ENCODE measurements around the gene SFSWAP.

The SFSWAP gene

DNA sequence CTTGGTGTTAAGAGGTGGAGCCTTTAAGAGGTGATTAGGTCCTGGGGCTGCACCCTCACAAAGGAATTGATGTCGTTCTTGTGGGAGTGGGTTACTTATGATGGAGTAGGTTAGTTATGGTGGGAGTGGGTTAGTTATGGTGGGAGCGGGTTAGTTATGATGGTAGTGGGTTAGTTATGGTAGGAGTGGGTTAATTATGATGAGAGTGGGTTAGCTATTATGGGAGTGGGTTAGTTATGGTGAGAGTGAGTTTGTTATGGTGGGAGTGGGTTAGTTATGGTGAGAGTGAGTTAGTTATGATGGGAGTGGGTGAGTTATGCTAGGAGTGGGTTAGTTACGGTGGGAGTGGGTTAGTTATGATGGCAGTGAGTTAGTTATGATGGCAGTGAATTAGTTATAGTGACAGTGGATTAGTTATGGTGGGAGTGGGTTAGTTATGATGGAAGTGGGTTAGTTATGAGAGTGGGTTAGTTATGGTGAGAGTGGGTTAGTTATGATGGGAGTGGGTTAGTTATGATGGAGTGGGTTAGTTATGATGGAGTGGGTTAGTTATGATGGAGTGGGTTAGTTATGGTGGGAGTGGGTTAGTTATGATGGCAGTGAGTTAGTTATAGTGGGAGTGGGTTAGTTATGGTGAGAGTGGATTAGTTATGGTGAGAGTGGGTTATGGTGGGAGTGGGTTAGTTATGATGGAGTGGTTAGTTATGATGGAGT lies 22.6 kb upstream of the SFSWAP start:
- no peak overlapping the region for H3K9ac ChIP-seq (ENCODE audit: low read depth in 1 of 2, low read length in 2 of 2)
- H3K27me3 ChIP-seq (ENCODE audit: control insufficient read depth in 2 of 2, insufficient read depth in 2 of 2, low read length in 2 of 2) = peaks cover 0 to 3% of the 10 kb centered on the region in 2 donors
- H3K27ac ChIP-seq (ENCODE audit: low read depth in 2 of 2, low read length in 2 of 2) = no peak overlapping the region
- H3K36me3 ChIP-seq (ENCODE audit: control insufficient read depth in 2 of 2, insufficient read depth in 2 of 2, low read length in 2 of 2) = no peaks in the 10 kb centered on the region
- H3K4me1 ChIP-seq (ENCODE audit: control insufficient read depth in 2 of 2, insufficient read depth in 2 of 2, low read length in 2 of 2) = no peaks in the 10 kb centered on the region
- no peak overlapping the region for H3K4me3 ChIP-seq (ENCODE audit: low read length in 2 of 2)
- no peaks in the 10 kb centered on the region for H3K9me3 ChIP-seq (ENCODE audit: control insufficient read depth in 2 of 2, low read length in 2 of 2)

DNA sequence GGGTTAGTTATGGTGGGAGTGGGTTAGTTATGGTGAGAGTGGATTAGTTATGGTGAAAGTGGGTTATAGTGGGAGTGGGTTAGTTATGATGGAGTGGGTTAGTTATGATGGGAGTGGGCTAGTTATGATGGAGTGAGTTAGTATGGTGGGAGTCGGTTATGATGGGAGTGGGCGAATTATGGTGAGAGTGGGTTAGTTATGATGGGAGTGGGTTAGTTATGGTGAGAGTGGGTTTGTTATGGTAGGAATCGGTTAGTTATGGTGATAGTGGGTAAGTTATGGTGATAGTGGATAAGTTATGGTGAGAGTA lies 22.1 kb upstream of the SFSWAP start:
- Histone ChIP-seq H3K9ac (ENCODE audit: low read depth in 1 of 2, low read length in 2 of 2) (no peak overlapping the region), H3K4me1 (ENCODE audit: control insufficient read depth in 2 of 2, insufficient read depth in 2 of 2, low read length in 2 of 2) (no peaks in the 10 kb centered on the region), H3K9me3 (ENCODE audit: control insufficient read depth in 2 of 2, low read length in 2 of 2) (no peaks in the 10 kb centered on the region), H3K27ac (ENCODE audit: low read depth in 2 of 2, low read length in 2 of 2) (no peak overlapping the region), H3K36me3 (ENCODE audit: control insufficient read depth in 2 of 2, insufficient read depth in 2 of 2, low read length in 2 of 2) (no peaks in the 10 kb centered on the region), H3K27me3 (ENCODE audit: control insufficient read depth in 2 of 2, insufficient read depth in 2 of 2, low read length in 2 of 2) (peaks cover 0 to 3% of the 10 kb centered on the region in 2 donors), H3K4me3 (ENCODE audit: low read length in 2 of 2) (no peak overlapping the region)

DNA sequence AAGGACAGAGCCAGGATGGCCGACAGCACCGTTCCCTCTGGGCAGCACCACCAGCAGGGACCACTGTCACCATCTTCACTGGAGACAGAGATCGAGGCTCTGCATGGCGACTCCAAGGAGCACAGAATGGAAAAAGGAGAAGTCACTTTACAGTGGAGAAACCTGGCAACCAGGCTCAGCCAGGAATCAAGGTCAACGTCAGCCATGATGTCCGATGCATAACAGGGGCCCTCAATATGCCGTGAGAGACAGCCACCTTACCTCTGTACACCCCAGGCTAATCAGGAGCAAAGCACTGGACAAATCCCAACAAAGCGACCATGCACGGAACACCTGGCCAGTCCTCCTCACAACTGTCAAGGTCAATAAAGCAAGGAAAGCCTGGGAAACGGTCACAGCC lies 20.6 kb upstream of the SFSWAP start:
- H3K36me3 ChIP-seq (ENCODE audit: control insufficient read depth in 2 of 2, insufficient read depth in 2 of 2, low read length in 2 of 2) = no peaks in the 10 kb centered on the region
- no peak overlapping the region for H3K27ac ChIP-seq (ENCODE audit: low read depth in 2 of 2, low read length in 2 of 2)
- no peaks in the 10 kb centered on the region for H3K4me1 ChIP-seq (ENCODE audit: control insufficient read depth in 2 of 2, insufficient read depth in 2 of 2, low read length in 2 of 2)
- H3K9ac ChIP-seq (ENCODE audit: low read depth in 1 of 2, low read length in 2 of 2) = no peak overlapping the region
- H3K9me3 ChIP-seq (ENCODE audit: control insufficient read depth in 2 of 2, low read length in 2 of 2) = no peaks in the 10 kb centered on the region
- H3K27me3 ChIP-seq (ENCODE audit: control insufficient read depth in 2 of 2, insufficient read depth in 2 of 2, low read length in 2 of 2) = peaks cover 0 to 3% of the 10 kb centered on the region in 2 donors
- H3K4me3 ChIP-seq (ENCODE audit: low read length in 2 of 2) = no peak overlapping the region

DNA sequence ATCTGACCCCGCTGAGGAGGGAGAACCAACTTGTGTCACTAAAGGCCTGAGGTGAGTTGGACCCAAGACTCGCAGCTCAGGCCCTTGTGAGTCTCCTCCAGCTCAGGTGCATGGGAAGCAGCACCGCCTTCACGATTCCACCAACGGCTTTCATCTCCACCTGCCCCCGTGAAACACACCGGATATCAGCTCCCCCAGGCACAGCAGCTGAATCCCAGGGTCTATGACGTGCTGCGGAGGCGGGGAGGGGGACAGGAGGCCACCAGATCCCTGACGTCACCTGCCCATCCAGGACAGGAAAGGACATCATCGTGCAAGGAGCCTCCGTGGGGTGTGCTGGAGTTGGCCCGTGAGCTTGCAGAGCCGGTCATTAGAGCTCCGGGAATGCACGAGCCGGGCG lies 18.5 kb upstream of the SFSWAP start:
- no peaks in the 10 kb centered on the region for H3K36me3 ChIP-seq (ENCODE audit: control insufficient read depth in 2 of 2, insufficient read depth in 2 of 2, low read length in 2 of 2)
- no peaks in the 10 kb centered on the region for H3K4me1 ChIP-seq (ENCODE audit: control insufficient read depth in 2 of 2, insufficient read depth in 2 of 2, low read length in 2 of 2)
- H3K9me3 ChIP-seq (ENCODE audit: control insufficient read depth in 2 of 2, low read length in 2 of 2) = no peaks in the 10 kb centered on the region
- no peak overlapping the region for H3K27ac ChIP-seq (ENCODE audit: low read depth in 2 of 2, low read length in 2 of 2)
- no peak overlapping the region for H3K4me3 ChIP-seq (ENCODE audit: low read length in 2 of 2)
- peaks cover 0 to 3% of the 10 kb centered on the region in 2 donors for H3K27me3 ChIP-seq (ENCODE audit: control insufficient read depth in 2 of 2, insufficient read depth in 2 of 2, low read length in 2 of 2)
- no peak overlapping the region for H3K9ac ChIP-seq (ENCODE audit: low read depth in 1 of 2, low read length in 2 of 2)

DNA sequence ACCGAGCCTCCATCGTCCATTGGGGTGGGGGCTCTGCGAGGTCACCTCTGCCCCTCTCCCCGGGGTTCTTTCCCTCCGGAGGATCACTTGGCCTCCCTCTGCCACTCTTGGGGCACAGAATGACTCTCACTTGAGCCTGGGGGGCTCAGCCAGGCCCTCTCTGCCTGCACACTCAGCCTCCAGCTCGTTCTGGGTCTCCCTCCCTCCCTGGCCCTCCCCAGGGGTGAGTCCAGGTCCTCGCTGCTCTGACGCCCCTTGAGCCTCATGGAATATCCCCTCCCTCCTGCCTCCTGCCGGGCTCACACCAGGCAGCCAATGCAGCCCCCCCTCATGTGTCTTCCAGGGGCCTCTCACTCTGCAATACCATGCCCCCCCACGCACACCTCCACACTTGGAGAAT lies 17.7 kb upstream of the SFSWAP start:
- Histone ChIP-seq H3K27me3 (ENCODE audit: control insufficient read depth in 2 of 2, insufficient read depth in 2 of 2, low read length in 2 of 2) (peaks cover 0 to 3% of the 10 kb centered on the region in 2 donors), H3K27ac (ENCODE audit: low read depth in 2 of 2, low read length in 2 of 2) (no peak overlapping the region), H3K4me1 (ENCODE audit: control insufficient read depth in 2 of 2, insufficient read depth in 2 of 2, low read length in 2 of 2) (no peaks in the 10 kb centered on the region), H3K9ac (ENCODE audit: low read depth in 1 of 2, low read length in 2 of 2) (no peak overlapping the region), H3K36me3 (ENCODE audit: control insufficient read depth in 2 of 2, insufficient read depth in 2 of 2, low read length in 2 of 2) (no peaks in the 10 kb centered on the region), H3K9me3 (ENCODE audit: control insufficient read depth in 2 of 2, low read length in 2 of 2) (no peaks in the 10 kb centered on the region), H3K4me3 (ENCODE audit: low read length in 2 of 2) (no peak overlapping the region)

DNA sequence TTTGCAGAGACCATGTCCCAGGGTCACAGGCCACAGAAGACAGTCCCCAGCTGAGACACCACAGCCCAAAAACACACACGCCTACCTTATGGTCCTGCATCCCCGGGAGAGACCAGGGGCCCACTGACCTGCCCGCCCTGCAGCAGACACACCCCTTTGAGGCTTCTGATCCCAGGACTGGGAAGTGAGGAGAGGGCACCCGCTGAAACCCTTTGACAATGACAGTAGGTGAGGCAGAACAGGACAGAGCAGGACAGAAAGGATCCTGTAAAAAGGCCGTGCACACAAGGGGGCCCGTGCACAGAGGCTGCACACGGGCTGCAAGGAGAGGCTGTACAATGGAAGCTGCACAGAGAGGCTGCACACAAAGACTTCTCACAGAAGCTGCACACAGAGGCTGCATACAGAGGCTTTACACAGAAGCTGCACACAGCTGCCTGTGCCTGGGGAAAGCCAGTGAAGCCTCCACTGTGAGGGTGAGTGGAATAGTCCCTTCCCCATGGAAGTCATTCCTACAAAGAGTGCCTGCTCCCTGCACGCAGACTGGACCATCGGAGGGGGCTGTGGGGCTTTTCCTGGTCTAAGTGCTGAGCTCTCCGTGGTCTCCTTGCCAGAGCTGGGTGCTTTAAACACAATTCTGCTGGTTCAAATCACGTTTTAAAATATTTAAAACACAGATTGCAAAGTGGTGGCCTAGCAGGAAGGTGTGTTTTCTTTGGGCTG lies 16.6 kb upstream of the SFSWAP start:
- Histone ChIP-seq H3K4me3 (ENCODE audit: low read length in 2 of 2) (no peak overlapping the region), H3K9ac (ENCODE audit: low read depth in 1 of 2, low read length in 2 of 2) (no peak overlapping the region), H3K27ac (ENCODE audit: low read depth in 2 of 2, low read length in 2 of 2) (no peak overlapping the region), H3K36me3 (ENCODE audit: control insufficient read depth in 2 of 2, insufficient read depth in 2 of 2, low read length in 2 of 2) (no peaks in the 10 kb centered on the region), H3K9me3 (ENCODE audit: control insufficient read depth in 2 of 2, low read length in 2 of 2) (no peaks in the 10 kb centered on the region), H3K27me3 (ENCODE audit: control insufficient read depth in 2 of 2, insufficient read depth in 2 of 2, low read length in 2 of 2) (peaks cover 0 to 3% of the 10 kb centered on the region in 2 donors), H3K4me1 (ENCODE audit: control insufficient read depth in 2 of 2, insufficient read depth in 2 of 2, low read length in 2 of 2) (no peaks in the 10 kb centered on the region)

DNA sequence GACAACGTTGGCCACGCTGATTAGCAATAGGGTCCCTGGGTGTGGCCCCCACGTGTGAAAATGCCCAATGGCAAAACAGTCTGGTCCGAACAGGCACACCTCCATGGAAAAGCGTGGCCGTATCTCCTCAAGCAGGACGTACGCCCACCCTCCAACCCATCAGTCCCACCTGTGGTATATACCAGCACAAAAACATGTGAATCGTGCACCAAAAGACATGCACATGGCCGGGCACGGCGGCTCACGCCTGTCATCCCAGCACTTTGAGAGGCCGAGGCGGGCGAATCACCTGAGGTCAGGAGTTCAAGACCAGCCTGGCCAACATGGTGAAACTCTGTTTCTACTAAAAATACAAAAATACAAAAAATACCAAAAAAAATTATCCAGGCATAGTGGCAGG lies 14.9 kb upstream of the SFSWAP start:
- Histone ChIP-seq H3K27me3 (ENCODE audit: control insufficient read depth in 2 of 2, insufficient read depth in 2 of 2, low read length in 2 of 2) (peaks cover 0 to 3% of the 10 kb centered on the region in 2 donors), H3K36me3 (ENCODE audit: control insufficient read depth in 2 of 2, insufficient read depth in 2 of 2, low read length in 2 of 2) (no peaks in the 10 kb centered on the region), H3K4me1 (ENCODE audit: control insufficient read depth in 2 of 2, insufficient read depth in 2 of 2, low read length in 2 of 2) (no peaks in the 10 kb centered on the region)

DNA sequence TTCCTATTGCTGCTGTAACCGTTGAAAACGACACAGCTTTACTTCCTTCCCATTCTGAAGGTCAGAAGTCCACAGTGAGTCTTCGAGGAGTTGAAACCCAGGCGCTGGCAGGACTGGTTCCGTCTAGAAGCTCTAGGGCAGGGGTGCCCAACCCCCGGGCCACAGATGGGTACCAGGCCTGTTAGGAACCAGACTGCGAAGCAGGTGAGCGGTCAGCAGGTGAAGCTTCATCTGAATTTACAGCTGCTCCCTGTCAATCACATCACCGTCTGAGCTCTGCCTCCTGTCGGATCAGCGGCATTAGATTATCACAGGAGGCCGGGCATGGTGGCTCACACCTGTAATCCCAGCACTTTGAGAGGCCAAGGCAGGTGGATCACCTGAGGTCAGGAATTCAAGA lies 12.6 kb upstream of the SFSWAP start:
- Histone ChIP-seq H3K27ac (ENCODE audit: low read depth in 2 of 2, low read length in 2 of 2) (no peak overlapping the region), H3K36me3 (ENCODE audit: control insufficient read depth in 2 of 2, insufficient read depth in 2 of 2, low read length in 2 of 2) (no peaks in the 10 kb centered on the region), H3K4me1 (ENCODE audit: control insufficient read depth in 2 of 2, insufficient read depth in 2 of 2, low read length in 2 of 2) (no peaks in the 10 kb centered on the region), H3K9ac (ENCODE audit: low read depth in 1 of 2, low read length in 2 of 2) (no peak overlapping the region), H3K27me3 (ENCODE audit: control insufficient read depth in 2 of 2, insufficient read depth in 2 of 2, low read length in 2 of 2) (no peaks in the 10 kb centered on the region), H3K9me3 (ENCODE audit: control insufficient read depth in 2 of 2, low read length in 2 of 2) (no peaks in the 10 kb centered on the region), H3K4me3 (ENCODE audit: low read length in 2 of 2) (no peak overlapping the region)

More for the DNA sequence above, 14.9 kb upstream of the SFSWAP start:
- Histone ChIP-seq H3K4me3 (ENCODE audit: low read length in 2 of 2) (no peak overlapping the region), H3K9ac (ENCODE audit: low read depth in 1 of 2, low read length in 2 of 2) (no peak overlapping the region), H3K27ac (ENCODE audit: low read depth in 2 of 2, low read length in 2 of 2) (no peak overlapping the region), H3K9me3 (ENCODE audit: control insufficient read depth in 2 of 2, low read length in 2 of 2) (no peaks in the 10 kb centered on the region)

DNA sequence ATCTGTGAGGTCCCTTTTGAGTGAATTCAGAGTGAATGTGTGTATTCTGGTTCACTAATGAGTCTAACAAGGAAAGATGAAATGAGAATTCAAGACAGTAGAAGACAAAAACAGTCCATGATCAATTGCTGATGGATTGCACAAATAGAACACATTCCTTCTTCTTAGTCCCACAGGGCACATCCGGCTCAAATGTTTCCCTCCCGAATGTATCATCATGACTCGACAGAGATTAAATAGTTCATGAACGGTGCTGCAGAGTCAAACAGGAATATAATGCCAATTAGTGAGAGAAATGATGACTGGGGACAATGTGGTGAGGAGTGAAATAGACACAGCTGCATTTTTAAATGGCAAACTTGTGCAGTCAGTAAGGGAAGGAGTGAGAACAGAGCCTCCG lies 11.5 kb upstream of the SFSWAP start:
- H3K4me3 ChIP-seq (ENCODE audit: low read length in 2 of 2) = no peak overlapping the region
- no peaks in the 10 kb centered on the region for H3K9me3 ChIP-seq (ENCODE audit: control insufficient read depth in 2 of 2, low read length in 2 of 2)
- H3K9ac ChIP-seq (ENCODE audit: low read depth in 1 of 2, low read length in 2 of 2) = no peak overlapping the region
- no peaks in the 10 kb centered on the region for H3K36me3 ChIP-seq (ENCODE audit: control insufficient read depth in 2 of 2, insufficient read depth in 2 of 2, low read length in 2 of 2)
- no peak overlapping the region for H3K27ac ChIP-seq (ENCODE audit: low read depth in 2 of 2, low read length in 2 of 2)
- no peaks in the 10 kb centered on the region for H3K4me1 ChIP-seq (ENCODE audit: control insufficient read depth in 2 of 2, insufficient read depth in 2 of 2, low read length in 2 of 2)
- no peaks in the 10 kb centered on the region for H3K27me3 ChIP-seq (ENCODE audit: control insufficient read depth in 2 of 2, insufficient read depth in 2 of 2, low read length in 2 of 2)

DNA sequence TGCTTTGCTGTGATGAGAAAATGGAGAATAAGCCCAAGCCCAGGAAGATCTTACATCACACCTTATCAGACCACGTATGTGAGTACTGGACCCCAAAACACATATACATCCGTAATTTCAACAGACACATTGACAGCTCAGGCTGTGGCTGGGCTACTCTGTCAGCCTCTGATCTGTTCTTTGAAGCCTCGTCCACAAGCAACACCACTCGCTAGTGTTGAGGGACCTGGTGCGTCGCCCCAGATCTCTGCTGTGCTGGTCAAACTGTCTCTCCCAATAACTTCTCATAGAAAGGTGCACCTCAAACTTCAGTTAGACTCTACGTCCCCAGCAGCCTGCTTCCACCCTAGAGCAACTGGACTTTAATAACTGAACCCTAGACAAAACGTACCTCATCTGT lies 10.6 kb upstream of the SFSWAP start:
- H3K9me3 ChIP-seq (ENCODE audit: control insufficient read depth in 2 of 2, low read length in 2 of 2) = peaks cover 0 to 3% of the 10 kb centered on the region in 2 donors
- no peak overlapping the region for H3K27ac ChIP-seq (ENCODE audit: low read depth in 2 of 2, low read length in 2 of 2)
- no peaks in the 10 kb centered on the region for H3K27me3 ChIP-seq (ENCODE audit: control insufficient read depth in 2 of 2, insufficient read depth in 2 of 2, low read length in 2 of 2)
- H3K4me1 ChIP-seq (ENCODE audit: control insufficient read depth in 2 of 2, insufficient read depth in 2 of 2, low read length in 2 of 2) = no peaks in the 10 kb centered on the region
- H3K36me3 ChIP-seq (ENCODE audit: control insufficient read depth in 2 of 2, insufficient read depth in 2 of 2, low read length in 2 of 2) = no peaks in the 10 kb centered on the region
- H3K4me3 ChIP-seq (ENCODE audit: low read length in 2 of 2) = no peak overlapping the region
- no peak overlapping the region for H3K9ac ChIP-seq (ENCODE audit: low read depth in 1 of 2, low read length in 2 of 2)

Data from mucosa of rectum (tissue), 2 donors.